Stomach (tissue), 4 donors: Measurements from ENCODE around the gene SLC15A3.

Source experiments
- CTCF ChIP-seq, 7 experiments: fragments of 450-650 bp in 4 of 7; fragments of 200-600 bp in 3 of 7; sonication (generic) in 3 of 7; IDR thresholded peaks; one replicate each; pipeline ENCODE4 v1.5.1; 2016 to 2019; ENCODE audit warnings: antibody characterized with exemption in 7 of 7, control low read depth in 2 of 7, mild to moderate bottlenecking in 1 of 7
- POLR2A ChIP-seq, 4 donors: fragments of 450-650 bp; IDR thresholded peaks; one replicate each; pipeline ENCODE4 v1.6.1; 2016; ENCODE audit warnings: antibody characterized with exemption in 4 of 4, control low read depth in 2 of 4, mild to moderate bottlenecking in 1 of 4, moderate library complexity in 1 of 4

DNA sequence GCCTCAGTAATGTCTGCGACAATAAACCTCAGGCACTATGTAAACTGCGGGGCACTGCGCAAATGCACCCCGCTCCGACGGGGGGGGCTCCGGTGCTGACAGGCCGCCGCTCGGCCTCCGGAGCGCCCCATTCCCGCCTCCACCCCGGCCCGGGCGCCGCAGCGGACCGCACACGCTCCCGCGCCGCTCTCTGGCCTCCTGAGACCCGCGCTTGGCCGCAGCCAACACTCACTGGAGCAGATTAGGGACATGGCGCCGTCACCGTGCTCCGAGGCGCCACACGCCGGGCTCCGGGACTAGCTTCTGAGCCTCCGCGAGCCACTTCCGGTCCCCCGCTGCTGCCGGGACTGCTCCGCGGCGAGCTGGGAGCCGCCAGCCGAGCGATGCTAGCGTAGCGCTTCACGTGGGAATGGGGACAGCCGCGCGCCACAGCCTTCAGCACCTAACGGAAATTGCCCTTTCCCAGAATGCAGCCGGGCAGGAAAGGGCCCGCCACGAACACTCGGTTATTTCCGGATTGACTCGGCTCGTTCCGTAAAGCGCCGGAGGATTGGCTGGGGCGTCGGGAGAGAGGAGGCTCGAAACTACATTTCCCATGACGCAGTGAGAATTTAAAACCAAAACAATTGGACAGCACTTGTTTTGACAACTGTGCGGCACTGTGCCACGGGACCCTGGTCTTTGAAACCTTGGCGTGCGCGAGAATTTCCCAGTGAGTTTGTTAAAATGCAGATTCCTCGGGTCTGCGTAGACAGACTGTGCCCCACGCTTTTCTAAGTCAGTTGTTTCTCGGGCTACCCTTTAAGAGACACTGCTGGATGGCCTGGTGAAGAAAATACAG is 45.6 kb downstream of the SLC15A3 start, which contains the start of gene PRPF19:
- TF ChIP-seq CTCF (IDR thresholded peaks at IDR 0.05) (no peak), POLR2A (IDR thresholded peaks at IDR 0.05) (peak in 1 of 4 donors; percentile 25)
